Measurements from ENCODE around the gene DLGAP4.
"Not testable (repeated sequence)": the region's sequence is repeated elsewhere in the genome, so short reads cannot be mapped to it uniquely, and the experiment has no call there.

DLGAP4 gene

DNA sequence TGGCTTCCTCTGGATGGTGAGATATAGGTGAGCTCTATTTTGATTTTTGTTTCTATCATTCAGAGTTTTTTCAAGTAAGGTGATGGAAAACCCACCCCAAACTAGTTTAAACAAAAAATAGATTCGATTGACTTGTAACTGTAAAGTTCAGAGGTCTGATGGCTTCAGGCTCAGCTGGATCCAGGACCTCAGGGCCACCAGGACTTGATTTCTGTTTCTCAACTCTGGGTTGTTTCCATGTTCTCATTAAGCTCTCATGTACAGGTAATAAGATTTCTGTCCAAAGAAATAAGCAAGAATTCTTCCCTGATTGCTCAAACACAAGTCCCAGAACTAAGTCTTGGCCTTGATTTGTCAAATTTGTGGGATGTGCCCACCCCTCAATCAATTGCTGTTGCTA is 67.0 kb downstream of the DLGAP4 start:
- no peaks in the 10 kb centered on the region for H3K9me3 ChIP-seq (ENCODE audit: control insufficient read depth, insufficient read depth, low read length)
- H3K4me1 ChIP-seq (ENCODE audit: insufficient read depth, low read length), result no peaks in the 10 kb centered on the region
- no peak overlapping the region for H3K9ac ChIP-seq (ENCODE audit: low read depth, low read length)
- H3K36me3 ChIP-seq (ENCODE audit: insufficient read depth, low read length), result no peaks in the 10 kb centered on the region

DNA sequence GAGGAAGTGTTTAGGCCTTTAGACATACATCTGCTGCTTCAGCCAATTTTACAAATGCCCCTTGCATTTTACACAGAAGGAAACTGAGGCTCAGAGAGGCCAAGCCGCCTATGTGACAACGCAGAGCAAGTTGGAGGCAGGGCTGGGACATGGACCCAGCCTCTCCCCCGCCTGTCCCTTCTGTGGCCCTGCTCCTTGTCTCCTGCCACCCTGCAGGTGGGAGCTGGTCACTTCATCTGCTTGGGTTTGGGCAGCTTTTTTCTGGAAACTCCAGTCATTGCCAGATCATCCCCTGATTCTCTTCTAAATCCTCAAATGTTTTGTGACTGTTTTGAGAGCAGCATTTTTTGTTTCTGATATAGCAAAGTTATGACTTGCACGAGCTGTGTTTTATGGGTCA is 68.9 kb downstream of the DLGAP4 start:
- Histone ChIP-seq H3K36me3 (ENCODE audit: insufficient read depth, low read length) (no peaks in the 10 kb centered on the region), H3K4me1 (ENCODE audit: insufficient read depth, low read length) (no peaks in the 10 kb centered on the region), H3K9ac (ENCODE audit: low read depth, low read length) (no peak overlapping the region), H3K9me3 (ENCODE audit: control insufficient read depth, insufficient read depth, low read length) (no peaks in the 10 kb centered on the region)

GRCh38 chr20:36377348-36378326 is 71.5 kb downstream of the DLGAP4 start:
- Histone ChIP-seq H3K4me1 (ENCODE audit: insufficient read depth, low read length) (no peaks in the 10 kb centered on the region), H3K36me3 (ENCODE audit: insufficient read depth, low read length) (no peaks in the 10 kb centered on the region), H3K9ac (ENCODE audit: low read depth, low read length) (no peak overlapping the region), H3K9me3 (ENCODE audit: control insufficient read depth, insufficient read depth, low read length) (no peaks in the 10 kb centered on the region)

DNA sequence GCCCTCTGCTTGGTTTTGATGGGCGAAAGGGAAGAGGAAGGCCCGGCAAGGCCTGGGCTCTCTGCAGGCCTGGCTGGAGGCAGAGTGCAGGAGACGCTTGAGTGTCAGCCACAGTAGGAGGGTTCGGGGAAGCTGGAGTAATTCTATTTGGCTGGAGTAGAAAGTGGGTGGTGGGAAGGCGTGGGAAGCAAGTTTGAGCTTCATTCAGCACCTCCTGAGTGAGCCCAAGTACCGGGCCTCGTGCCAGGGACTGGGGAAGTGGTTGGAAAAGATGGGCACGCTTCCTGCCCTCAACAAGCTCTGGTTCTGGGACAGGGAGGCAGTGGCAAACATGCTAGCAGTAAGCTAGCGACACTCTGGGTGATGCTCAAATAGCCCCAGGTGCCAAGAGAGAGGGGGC is 72.5 kb downstream of the DLGAP4 start:
- Histone ChIP-seq H3K9ac (ENCODE audit: low read depth, low read length) (no peak overlapping the region), H3K9me3 (ENCODE audit: control insufficient read depth, insufficient read depth, low read length) (no peaks in the 10 kb centered on the region), H3K4me1 (ENCODE audit: insufficient read depth, low read length) (no peaks in the 10 kb centered on the region), H3K36me3 (ENCODE audit: insufficient read depth, low read length) (no peaks in the 10 kb centered on the region)

DNA sequence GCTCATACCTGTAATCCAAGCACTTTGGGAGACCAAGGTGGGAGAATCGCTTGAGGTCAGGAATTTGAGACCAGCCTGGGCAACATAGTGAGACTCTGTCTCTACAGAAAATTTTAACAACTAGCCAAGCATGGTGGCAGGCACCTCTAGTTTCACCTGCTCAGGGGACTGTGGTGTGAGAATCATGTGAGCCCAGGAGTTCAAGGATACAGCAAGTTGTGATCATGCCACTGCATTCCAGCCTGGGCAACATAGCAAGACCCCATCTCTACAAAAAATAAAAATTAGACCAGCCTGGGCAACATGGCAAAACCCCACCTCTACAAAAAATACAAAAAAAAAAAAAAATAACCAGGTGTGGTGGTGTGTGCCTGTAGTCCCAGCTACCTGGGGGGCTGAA is 73.8 kb downstream of the DLGAP4 start:
- H3K4me1 ChIP-seq (ENCODE audit: insufficient read depth, low read length); H3K9ac ChIP-seq (ENCODE audit: low read depth, low read length); H3K36me3 ChIP-seq (ENCODE audit: insufficient read depth, low read length); H3K9me3 ChIP-seq (ENCODE audit: control insufficient read depth, insufficient read depth, low read length): not testable (repeated sequence)

- Histone ChIP-seq H3K4me1 (ENCODE audit: insufficient read depth, low read length) (no peaks in the 10 kb centered on the region), H3K9ac (ENCODE audit: low read depth, low read length) (no peak overlapping the region), H3K9me3 (ENCODE audit: control insufficient read depth, insufficient read depth, low read length) (no peaks in the 10 kb centered on the region), H3K36me3 (ENCODE audit: insufficient read depth, low read length) (no peaks in the 10 kb centered on the region)
Measured at GRCh38 chr20:36384022-36384619, 78.0 kb downstream of the DLGAP4 start.

DNA sequence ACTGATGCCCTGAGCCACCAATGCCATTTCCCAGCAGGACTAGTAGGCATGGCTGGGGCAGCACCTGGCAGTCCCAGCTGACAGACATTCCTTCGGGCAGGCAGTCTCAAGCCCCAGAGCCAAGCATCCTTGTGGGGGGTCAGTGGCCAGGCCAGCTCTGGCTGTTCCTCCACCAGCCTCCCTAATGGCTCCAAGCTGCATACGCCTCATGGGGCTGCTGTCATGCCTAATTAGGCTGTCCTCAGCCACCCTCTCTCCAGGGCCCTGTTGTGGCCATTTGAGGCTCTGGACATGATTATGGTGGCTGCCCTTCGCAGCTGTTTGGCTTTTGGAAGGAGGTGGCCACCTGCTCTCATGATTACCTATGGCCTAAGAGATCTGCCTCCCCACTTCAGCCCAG is 79.4 kb downstream of the DLGAP4 start:
- Histone ChIP-seq H3K4me1 (ENCODE audit: insufficient read depth, low read length) (peaks cover 9% of the 10 kb centered on the region; the same call in 1 of the 2 replicates), H3K36me3 (ENCODE audit: insufficient read depth, low read length) (no peaks in the 10 kb centered on the region), H3K9me3 (ENCODE audit: control insufficient read depth, insufficient read depth, low read length) (no peaks in the 10 kb centered on the region), H3K9ac (ENCODE audit: low read depth, low read length) (no peak overlapping the region)

DNA sequence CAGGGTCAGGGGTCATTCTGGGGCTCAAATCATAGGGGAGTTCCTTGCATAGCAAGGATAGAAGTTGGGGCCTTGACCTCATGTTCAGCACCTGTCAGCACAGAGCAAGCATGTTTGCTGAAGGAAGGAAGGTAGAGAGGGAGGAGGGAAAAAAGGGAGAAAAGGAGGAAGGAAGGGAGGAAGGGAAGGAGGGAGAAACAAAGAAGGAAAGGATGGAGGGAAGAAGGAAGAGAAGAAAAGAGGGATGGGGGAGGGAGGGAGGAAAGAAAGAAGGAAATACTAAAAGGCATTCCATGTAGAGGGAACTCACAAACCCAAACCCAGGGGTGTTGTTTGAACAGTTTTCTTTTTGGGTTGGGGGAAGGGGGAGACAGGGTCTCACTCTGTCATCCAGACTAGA is 80.1 kb downstream of the DLGAP4 start:
- Histone ChIP-seq H3K9ac (ENCODE audit: low read depth, low read length) (no peak overlapping the region), H3K9me3 (ENCODE audit: control insufficient read depth, insufficient read depth, low read length) (no peaks in the 10 kb centered on the region), H3K4me1 (ENCODE audit: insufficient read depth, low read length) (peaks cover 17% of the 10 kb centered on the region; the same call in 1 of the 2 replicates), H3K36me3 (ENCODE audit: insufficient read depth, low read length) (no peaks in the 10 kb centered on the region)

DNA sequence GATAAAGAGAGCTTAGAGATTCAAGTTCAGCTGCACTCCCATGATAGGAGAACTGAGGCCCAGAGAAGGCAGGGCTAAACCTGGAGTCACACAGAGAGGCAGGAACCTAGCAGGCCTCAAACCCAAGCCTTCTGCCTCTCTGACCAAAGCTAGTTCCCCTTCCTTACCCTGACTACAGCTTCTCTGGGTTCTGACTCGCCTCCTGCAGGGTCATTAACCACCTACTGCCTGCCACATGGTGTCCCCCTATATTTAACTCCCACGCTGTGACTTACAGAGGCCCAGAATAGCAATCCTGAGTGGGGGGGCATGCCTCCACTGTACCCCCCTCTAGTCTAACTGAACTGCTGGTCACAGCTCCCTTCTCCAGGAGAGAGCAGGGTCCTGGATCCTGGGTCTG is 84.1 kb downstream of the DLGAP4 start:
- H3K9me3 ChIP-seq (ENCODE audit: control insufficient read depth, insufficient read depth, low read length), result no peaks in the 10 kb centered on the region
- H3K36me3 ChIP-seq (ENCODE audit: insufficient read depth, low read length), result no peaks in the 10 kb centered on the region
- no peak overlapping the region for H3K9ac ChIP-seq (ENCODE audit: low read depth, low read length)
- peaks cover 27% of the 10 kb centered on the region; the same call in 1 of the 2 replicates for H3K4me1 ChIP-seq (ENCODE audit: insufficient read depth, low read length)

DNA sequence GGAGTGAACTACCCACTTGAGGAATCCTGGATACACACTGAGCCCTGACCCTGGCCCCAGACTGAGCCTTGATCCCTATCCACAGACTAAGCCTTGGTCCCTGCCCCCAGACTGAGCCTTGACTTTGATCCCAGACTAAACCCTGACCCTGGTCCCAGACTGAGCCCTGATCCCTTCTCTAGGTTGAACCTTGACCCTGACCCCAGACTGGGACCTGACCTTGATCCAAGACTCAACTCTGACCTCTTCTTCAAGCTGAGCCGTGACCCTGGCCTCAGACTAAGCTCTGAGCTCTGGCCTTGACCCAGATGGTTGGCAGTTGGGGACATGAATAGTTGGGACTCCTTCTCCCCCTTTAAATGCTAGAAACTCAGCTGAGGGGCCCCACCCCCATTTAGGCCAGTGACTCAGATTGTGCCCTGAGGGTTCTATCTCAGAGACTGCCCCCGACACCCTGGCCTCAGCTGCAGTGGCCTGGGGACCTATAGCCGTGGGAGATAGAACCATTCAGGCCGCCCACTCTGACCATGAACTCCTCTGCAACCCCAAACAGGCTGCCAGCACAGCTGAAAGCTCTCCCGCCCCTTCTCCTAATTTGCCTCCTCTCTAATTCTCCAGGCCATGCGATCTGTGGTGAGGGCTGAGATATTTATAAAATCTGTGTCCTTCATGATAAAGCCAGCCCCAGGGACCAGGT is 84.7 kb downstream of the DLGAP4 start:
- peak overlapping the region; percentile 2; the same call in 1 of the 2 replicates for H3K9ac ChIP-seq (ENCODE audit: low read depth, low read length)

GRCh38 chr20:36391456-36391855 is 85.3 kb downstream of the DLGAP4 start:
- no peaks in the 10 kb centered on the region for H3K9me3 ChIP-seq (ENCODE audit: control insufficient read depth, insufficient read depth, low read length)
- peaks cover 27% of the 10 kb centered on the region; the same call in 1 of the 2 replicates for H3K4me1 ChIP-seq (ENCODE audit: insufficient read depth, low read length)
- no peaks in the 10 kb centered on the region for H3K36me3 ChIP-seq (ENCODE audit: insufficient read depth, low read length)
- H3K9ac ChIP-seq (ENCODE audit: low read depth, low read length), result peak overlapping the region; percentile 2; the same call in 1 of the 2 replicates

More for the DNA sequence above, 84.7 kb downstream of the DLGAP4 start:
- Histone ChIP-seq H3K4me1 (ENCODE audit: insufficient read depth, low read length) (peaks cover 27% of the 10 kb centered on the region; the same call in 1 of the 2 replicates), H3K36me3 (ENCODE audit: insufficient read depth, low read length) (no peaks in the 10 kb centered on the region), H3K9me3 (ENCODE audit: control insufficient read depth, insufficient read depth, low read length) (no peaks in the 10 kb centered on the region)

DNA sequence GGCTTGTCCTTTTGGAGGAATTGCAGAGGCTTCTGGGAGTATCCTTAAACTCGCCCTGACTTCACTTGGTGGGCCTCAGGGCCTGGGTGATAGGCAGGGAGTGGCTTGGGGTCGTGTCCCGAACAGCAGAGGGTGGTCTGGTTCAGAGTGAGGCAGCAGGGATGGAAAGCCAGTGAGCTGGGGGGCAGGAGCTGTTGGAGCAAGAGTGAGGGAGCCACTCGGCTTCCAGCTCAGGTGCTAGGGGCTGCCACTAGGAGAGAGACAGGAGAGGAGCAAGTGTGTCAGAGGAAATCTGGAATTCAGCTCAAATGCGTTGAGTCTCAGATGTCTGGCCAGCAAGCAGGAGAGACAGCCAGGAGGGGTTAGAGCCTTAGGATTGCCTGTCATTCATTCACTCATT is 85.8 kb downstream of the DLGAP4 start:
- no peaks in the 10 kb centered on the region for H3K9me3 ChIP-seq (ENCODE audit: control insufficient read depth, insufficient read depth, low read length)
- no peaks in the 10 kb centered on the region for H3K36me3 ChIP-seq (ENCODE audit: insufficient read depth, low read length)
- peaks cover 27% of the 10 kb centered on the region; the same call in 1 of the 2 replicates for H3K4me1 ChIP-seq (ENCODE audit: insufficient read depth, low read length)
- H3K9ac ChIP-seq (ENCODE audit: low read depth, low read length), result no peak overlapping the region

- peaks cover 27% of the 10 kb centered on the region; the same call in 1 of the 2 replicates for H3K4me1 ChIP-seq (ENCODE audit: insufficient read depth, low read length)
- H3K36me3 ChIP-seq (ENCODE audit: insufficient read depth, low read length), result no peaks in the 10 kb centered on the region
- H3K9ac ChIP-seq (ENCODE audit: low read depth, low read length), result no peak overlapping the region
- no peaks in the 10 kb centered on the region for H3K9me3 ChIP-seq (ENCODE audit: control insufficient read depth, insufficient read depth, low read length)
Measured at GRCh38 chr20:36392989-36393388, 86.8 kb downstream of the DLGAP4 start.

DNA sequence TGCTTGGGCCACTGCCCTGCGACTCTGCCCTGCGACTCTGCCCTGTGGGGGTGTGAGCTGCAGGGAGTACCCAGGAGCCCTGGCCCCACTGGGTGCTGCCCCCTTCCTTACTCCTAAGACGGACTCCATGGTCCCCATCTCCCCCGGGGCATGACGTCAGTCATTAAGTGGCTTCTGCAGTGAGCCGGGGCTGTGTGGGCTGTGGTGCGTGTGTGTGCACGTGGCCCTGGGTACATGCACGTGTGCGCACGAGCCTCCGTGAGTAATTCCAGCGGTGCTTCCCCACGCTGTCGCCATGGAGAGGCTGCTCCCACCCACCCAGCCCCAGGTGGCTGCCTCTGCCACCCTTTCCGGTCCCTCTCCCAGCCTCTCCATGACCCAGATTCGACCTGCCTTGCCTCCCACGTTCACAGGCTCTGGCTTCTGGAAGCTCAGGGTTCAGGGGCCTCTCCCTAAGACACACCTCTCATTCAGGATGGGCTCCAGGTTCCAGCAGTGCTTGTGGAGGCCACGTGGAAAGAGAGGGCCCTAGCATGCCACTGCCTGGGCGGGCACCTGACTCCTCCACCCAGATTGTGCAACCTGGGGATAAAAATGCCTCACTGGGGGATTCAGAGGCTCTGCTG is 88.3 kb downstream of the DLGAP4 start:
- H3K9ac ChIP-seq (ENCODE audit: low read depth, low read length), result no peak overlapping the region
- no peaks in the 10 kb centered on the region for H3K9me3 ChIP-seq (ENCODE audit: control insufficient read depth, insufficient read depth, low read length)
- H3K36me3 ChIP-seq (ENCODE audit: insufficient read depth, low read length), result no peaks in the 10 kb centered on the region

More for the DNA sequence above, 88.3 kb downstream of the DLGAP4 start:
- H3K4me1 ChIP-seq (ENCODE audit: insufficient read depth, low read length), result peaks cover 27% of the 10 kb centered on the region; the same call in 1 of the 2 replicates

Data from ES-I3 (cell line).